ENCODE measurements around the gene DLGAP3. TPM values are rescaled to one million over a fixed set of nuclear protein-coding genes. Genes with fewer than 3 reads are reported as not detected.

DLGAP3 gene
- total RNA-seq, 4 donors from 2014 or later, result 0.15 TPM; not detected in 3

DNA sequence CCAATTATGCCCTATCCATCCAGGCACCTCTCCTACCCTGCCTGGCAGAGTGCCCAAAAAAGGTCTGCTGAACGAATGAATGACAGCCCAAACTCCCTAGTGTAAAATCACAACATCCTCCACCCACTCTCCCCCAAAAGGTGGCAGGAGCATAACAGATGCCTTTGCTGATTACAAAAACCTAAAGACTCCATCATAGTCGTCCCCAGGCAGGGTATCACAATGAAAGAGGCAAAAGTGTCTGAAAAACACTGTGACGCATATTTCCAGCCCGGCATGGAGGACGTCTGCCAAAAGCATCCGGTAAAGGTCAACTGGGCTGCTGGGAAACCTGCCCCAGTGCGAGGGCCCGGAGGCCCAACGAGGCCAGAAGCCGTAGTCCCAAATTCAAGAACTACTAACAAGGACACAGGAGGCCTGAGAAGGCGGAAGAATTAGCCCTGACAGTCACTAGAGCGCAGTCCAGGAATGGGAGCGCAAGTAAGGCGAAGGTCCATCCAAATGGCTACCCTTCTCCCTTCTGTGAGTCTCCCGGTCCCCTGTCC, 70.5 kb downstream of the DLGAP3 start:
- peak; percentile 51 to 55 for ATAC-seq
- peak overlapping the region; percentile 89 to 97 (median 92) for H3K27ac ChIP-seq
- no peaks in the 10 kb centered on the region for H3K9me3 ChIP-seq
- no peaks in the 10 kb centered on the region for H3K27me3 ChIP-seq
- H3K36me3 ChIP-seq, result peaks cover 3 to 18% of the 10 kb centered on the region in 2 donors
- intact Hi-C loops (cut with DNase I; ENCODE audit: low total_unique reads), result loop anchor here (10.0 kb wide), 1 partner anchor 176 kb away; the partner anchor contains the start of gene ZMYM6
- in situ Hi-C loops (cut with MboI; ENCODE audit: low sequenced_read_pairs in 4 of 4), result loop anchor here in 1 of 4 donors (25.0 kb wide), 1 partner anchor 328 kb away; the partner anchor contains the start of gene SFPQ
- peak overlapping the region; percentile 75 to 98 (median 97) for H3K4me3 ChIP-seq
- peaks cover 22 to 29% of the 10 kb centered on the region in 2 donors for H3K4me1 ChIP-seq
- TF ChIP-seq POLR2A (IDR thresholded peaks at IDR 0.05), result no peak
- TF ChIP-seq, protein P1, sequence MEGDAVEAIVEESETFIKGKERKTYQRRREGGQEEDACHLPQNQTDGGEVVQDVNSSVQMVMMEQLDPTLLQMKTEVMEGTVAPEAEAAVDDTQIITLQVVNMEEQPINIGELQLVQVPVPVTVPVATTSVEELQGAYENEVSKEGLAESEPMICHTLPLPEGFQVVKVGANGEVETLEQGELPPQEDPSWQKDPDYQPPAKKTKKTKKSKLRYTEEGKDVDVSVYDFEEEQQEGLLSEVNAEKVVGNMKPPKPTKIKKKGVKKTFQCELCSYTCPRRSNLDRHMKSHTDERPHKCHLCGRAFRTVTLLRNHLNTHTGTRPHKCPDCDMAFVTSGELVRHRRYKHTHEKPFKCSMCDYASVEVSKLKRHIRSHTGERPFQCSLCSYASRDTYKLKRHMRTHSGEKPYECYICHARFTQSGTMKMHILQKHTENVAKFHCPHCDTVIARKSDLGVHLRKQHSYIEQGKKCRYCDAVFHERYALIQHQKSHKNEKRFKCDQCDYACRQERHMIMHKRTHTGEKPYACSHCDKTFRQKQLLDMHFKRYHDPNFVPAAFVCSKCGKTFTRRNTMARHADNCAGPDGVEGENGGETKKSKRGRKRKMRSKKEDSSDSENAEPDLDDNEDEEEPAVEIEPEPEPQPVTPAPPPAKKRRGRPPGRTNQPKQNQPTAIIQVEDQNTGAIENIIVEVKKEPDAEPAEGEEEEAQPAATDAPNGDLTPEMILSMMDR (IDR thresholded peaks at IDR 0.05 in 4 of 5, conservative IDR thresholded peaks at IDR 0.05 in 1 of 5), result no peak
- DNase-seq, result no peak

DNA sequence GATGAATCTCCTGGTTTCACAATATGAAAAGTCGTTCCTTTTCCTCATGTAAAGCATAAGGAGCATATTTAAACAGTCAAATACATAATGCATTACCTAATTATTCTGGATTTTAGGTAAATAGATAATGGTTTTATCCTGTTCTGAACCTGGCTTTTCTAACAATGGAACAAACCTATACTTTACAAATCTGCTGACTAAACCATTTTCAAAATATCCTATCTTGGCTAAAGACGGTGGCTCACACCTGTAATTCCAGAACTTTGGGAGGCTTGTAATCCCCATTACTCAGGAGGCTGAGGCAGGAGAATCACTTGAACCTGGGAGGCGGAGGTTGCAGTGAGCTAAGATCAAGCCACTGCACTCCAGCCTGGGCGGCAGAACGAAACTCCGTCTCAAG, 72.8 kb downstream of the DLGAP3 start:
- Histone ChIP-seq H3K27ac (no peak overlapping the region), H3K4me3 (no peak overlapping the region), H3K4me1 (peaks cover 28 to 29% of the 10 kb centered on the region in 2 donors), H3K9me3 (no peaks in the 10 kb centered on the region), H3K36me3 (peaks cover 3 to 26% of the 10 kb centered on the region in 2 donors), H3K27me3 (no peaks in the 10 kb centered on the region)
- DNase-seq, result no peak
- intact Hi-C loops (cut with DNase I; ENCODE audit: low total_unique reads), result loop anchor here (10.0 kb wide), 1 partner anchor 178 kb away; the partner anchor contains the start of gene ZMYM6
- no peak for ATAC-seq
- TF ChIP-seq POLR2A (IDR thresholded peaks at IDR 0.05), result no peak
- TF ChIP-seq, protein P1 (IDR thresholded peaks at IDR 0.05 in 4 of 5, conservative IDR thresholded peaks at IDR 0.05 in 1 of 5), result no peak
- in situ Hi-C loops (cut with MboI; ENCODE audit: low sequenced_read_pairs in 4 of 4), result loop anchor here in 1 of 4 donors (25.0 kb wide), 1 partner anchor 331 kb away; the partner anchor contains the start of gene SFPQ

DNA sequence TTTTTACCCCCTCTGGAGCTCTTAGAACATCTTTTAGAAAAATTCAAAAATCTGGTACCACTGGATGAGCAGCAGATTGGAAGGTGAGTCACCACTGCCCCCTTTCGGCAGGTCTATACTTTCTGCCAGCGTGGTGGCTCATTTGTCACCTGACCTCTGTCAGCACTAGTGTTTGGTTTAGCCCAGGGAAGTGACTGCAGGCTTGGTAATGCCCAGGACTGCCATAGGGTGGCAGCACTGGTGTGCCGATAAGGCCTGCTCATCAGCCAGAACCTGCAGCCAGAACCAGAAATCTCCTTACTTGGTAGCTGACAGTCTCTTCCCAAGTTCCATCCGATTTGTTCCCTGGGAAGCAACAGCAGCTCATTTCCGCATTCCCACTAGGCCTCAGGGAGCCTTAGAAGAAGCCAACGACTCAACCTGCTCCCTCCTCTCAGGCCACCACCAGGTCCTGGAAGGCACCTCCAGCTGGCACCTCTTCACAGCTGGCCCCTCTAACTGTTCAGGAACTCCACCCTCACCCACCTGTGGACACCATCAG, 76.7 kb downstream of the DLGAP3 start:
- Histone ChIP-seq H3K9me3 (no peaks in the 10 kb centered on the region), H3K27me3 (no peaks in the 10 kb centered on the region), H3K36me3 (peaks cover 3 to 26% of the 10 kb centered on the region in 2 donors), H3K4me1 (peaks cover 10 to 22% of the 10 kb centered on the region in 2 donors), H3K4me3 (no peak overlapping the region), H3K27ac (peak overlapping the region; percentile 50 to 74 (median 60))
- TF ChIP-seq, protein P1 (IDR thresholded peaks at IDR 0.05 in 4 of 5, conservative IDR thresholded peaks at IDR 0.05 in 1 of 5), result peak; percentile 81 to 90 (median 86)
- TF ChIP-seq POLR2A (IDR thresholded peaks at IDR 0.05), result no peak
- DNase-seq (peak; percentile 40 to 83), ATAC-seq (peak; percentile 87 to 97)
- in situ Hi-C loops (cut with MboI; ENCODE audit: low sequenced_read_pairs in 4 of 4) (loop anchor here in 2 of 4 donors (5.0 to 25.0 kb wide), 2 partner anchors 65 to 335 kb away; partner anchors contain the start of gene SFPQ (in 1 of the 2)), intact Hi-C loops (cut with DNase I; ENCODE audit: low total_unique reads) (loop anchor here (2.0 to 10.0 kb wide), 2 partner anchors 66 to 182 kb away; partner anchors contain the start of gene ZMYM6)

DNA sequence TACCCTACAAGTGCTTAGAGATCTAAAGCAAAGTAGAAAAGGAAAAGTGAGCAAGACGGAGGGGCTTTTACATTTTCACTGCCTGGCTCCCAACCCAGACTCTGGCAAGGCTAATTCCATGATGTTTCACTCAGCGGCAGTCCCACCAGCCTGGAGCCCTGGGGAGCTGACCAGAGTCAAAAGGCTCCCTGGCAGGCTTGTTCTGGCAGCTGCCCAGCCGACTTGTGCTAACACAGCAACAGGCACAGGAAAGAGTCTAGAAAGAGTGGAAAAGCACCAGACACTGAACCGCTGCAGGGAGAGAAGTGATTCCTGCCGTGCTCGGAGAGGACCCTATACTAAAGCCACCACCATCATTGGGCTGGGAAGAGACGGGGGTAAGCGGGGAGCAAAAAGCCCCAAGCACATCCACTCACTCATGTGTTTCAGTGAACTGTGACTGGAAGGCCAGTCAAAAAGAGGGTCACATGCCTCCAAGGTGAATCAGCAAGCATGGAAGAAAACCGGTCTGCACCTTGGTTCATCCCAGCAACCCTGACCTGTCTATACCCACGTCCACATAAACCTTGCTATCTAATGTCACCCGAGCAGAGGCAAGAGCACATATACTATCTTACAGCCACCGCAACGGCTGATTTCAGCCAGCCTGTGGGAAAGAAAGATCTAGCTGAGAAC, 77.9 kb downstream of the DLGAP3 start:
- H3K4me3 ChIP-seq, result no peak overlapping the region
- DNase-seq, result no peak
- TF ChIP-seq, protein P1 (IDR thresholded peaks at IDR 0.05 in 4 of 5, conservative IDR thresholded peaks at IDR 0.05 in 1 of 5), result no peak
- TF ChIP-seq POLR2A (IDR thresholded peaks at IDR 0.05), result no peak
- H3K9me3 ChIP-seq, result no peaks in the 10 kb centered on the region
- H3K36me3 ChIP-seq, result peaks cover 3 to 26% of the 10 kb centered on the region in 2 donors
- no peak for ATAC-seq
- H3K27ac ChIP-seq, result peak overlapping the region; percentile 47 to 60 (median 54)
- H3K4me1 ChIP-seq, result peaks cover 4 to 18% of the 10 kb centered on the region in 2 donors
- intact Hi-C loops (cut with DNase I; ENCODE audit: low total_unique reads), result loop anchor here (2.0 to 10.0 kb wide), 2 partner anchors 65 to 183 kb away; partner anchors contain the start of gene ZMYM6
- in situ Hi-C loops (cut with MboI; ENCODE audit: low sequenced_read_pairs in 4 of 4), result loop anchor here in 2 of 4 donors (5.0 to 25.0 kb wide), 2 partner anchors 64 to 336 kb away; partner anchors contain the start of gene SFPQ (in 1 of the 2)
- H3K27me3 ChIP-seq, result no peaks in the 10 kb centered on the region
